ENCODE measurements around the gene CHCHD3.

Gene CHCHD3

DNA sequence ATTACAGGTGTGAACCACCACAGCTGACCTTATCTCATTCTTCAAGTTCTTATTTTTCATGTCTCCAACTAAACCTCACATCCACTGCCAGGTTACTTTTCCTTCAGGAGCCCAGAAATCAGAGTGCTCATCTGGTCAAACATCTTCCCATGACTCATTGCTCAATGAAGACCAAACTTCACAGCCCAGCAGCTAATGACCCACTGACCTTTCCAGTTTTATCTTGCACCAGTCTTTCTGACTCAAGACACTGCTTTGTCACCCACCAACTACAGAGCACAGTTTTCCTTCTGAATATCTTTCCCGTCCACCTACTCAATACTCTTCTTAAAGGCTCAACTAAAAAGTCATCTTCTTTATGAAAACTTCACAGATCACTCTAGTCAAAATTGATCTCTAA lies 245.1 kb downstream of the CHCHD3 start:
- H3K4me3 ChIP-seq (replicated peaks; ENCODE audit: low read depth, low read length), result no peak overlapping the region
- DNase-seq (ENCODE audit: extremely low read depth, low read depth), result peak; percentile 6
- TF ChIP-seq, protein P1, sequence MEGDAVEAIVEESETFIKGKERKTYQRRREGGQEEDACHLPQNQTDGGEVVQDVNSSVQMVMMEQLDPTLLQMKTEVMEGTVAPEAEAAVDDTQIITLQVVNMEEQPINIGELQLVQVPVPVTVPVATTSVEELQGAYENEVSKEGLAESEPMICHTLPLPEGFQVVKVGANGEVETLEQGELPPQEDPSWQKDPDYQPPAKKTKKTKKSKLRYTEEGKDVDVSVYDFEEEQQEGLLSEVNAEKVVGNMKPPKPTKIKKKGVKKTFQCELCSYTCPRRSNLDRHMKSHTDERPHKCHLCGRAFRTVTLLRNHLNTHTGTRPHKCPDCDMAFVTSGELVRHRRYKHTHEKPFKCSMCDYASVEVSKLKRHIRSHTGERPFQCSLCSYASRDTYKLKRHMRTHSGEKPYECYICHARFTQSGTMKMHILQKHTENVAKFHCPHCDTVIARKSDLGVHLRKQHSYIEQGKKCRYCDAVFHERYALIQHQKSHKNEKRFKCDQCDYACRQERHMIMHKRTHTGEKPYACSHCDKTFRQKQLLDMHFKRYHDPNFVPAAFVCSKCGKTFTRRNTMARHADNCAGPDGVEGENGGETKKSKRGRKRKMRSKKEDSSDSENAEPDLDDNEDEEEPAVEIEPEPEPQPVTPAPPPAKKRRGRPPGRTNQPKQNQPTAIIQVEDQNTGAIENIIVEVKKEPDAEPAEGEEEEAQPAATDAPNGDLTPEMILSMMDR (IDR thresholded peaks at IDR 0.05; ENCODE audit: low read depth, low read length, missing control alignments), result no peak

DNA sequence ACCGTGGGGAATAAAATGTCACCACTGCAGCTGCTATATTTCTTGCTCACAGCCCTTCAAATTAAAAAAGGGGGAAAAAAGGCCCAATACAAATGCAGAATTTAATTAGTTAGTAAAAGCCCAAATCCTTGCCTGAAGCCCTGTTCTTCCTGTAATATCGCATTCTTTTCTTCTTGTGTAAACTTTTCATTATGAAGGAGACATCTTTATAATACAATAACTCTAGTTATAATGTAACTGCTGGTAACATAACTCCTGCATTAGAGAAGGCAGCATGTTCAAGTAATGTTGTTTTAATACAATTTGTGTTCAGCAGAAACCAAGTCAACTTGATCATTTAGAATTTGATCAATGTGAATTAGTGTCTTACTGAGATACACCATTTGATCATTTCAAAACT lies 250.9 kb downstream of the CHCHD3 start:
- DNase-seq (ENCODE audit: extremely low read depth, low read depth), result no peak
- no peak overlapping the region for H3K4me3 ChIP-seq (replicated peaks; ENCODE audit: low read depth, low read length)
- TF ChIP-seq, protein P1 (IDR thresholded peaks at IDR 0.05; ENCODE audit: low read depth, low read length, missing control alignments), result no peak

DNA sequence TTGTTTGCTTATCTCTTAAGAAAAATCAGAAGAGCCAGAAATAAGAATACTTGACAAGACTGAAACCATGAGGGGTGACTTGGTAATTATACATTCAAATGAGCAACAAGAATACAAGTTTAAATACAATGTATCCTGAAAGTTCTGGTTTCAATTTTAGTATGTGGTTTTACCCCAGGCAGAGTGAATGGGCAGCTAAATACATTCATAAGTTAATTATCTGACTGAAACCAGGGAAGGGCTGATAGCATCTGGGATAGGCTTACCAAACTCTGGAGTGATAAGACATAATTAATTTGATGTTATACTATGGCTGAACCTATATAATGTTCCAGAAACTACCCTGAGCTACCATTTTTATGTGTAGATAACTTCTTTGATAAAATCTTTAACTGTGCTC lies 253.4 kb downstream of the CHCHD3 start:
- TF ChIP-seq, protein P1 (IDR thresholded peaks at IDR 0.05; ENCODE audit: low read depth, low read length, missing control alignments), result no peak
- H3K4me3 ChIP-seq (replicated peaks; ENCODE audit: low read depth, low read length), result no peak overlapping the region
- no peak for DNase-seq (ENCODE audit: extremely low read depth, low read depth)

DNA sequence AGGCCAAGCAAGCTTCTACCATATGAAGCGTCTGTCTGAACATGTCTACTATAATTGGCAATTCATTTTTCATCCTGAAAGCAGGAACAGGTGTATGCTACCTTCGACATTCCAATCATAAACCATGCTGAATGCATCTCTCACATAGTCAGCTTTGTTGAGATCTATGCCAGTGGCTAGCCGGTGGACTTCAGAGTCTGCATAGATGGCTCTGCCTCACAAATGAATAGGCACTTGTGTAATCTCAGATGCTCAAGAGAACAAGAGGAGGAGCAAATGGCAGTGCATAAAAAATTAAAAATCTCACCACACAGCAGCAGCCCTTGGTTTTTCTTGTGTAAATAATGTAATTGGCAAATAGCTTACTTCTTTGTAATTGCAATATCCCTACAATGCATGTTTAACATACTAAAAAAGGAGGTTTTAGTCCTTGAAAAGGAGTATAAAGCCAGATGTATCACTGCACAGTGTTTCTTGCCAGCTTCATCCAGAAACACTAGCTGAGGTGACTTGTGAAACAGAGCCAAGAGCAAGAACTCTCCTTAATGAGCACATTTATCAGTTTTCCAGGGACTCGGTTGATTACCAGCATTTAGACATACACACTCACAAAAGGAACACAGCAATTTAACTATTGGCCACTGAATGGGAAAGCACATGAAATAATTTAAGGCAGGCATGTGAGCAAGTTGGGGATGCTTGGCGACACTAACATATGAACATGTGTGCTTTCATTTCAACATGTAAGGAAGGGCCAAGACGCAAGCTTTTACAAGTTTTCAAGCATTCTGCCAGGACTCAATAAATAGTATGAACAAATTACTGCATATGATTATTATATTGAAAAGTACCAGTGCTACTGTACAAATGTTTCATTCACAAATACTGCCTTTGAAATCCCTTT lies 255.7 kb downstream of the CHCHD3 start:
- TF ChIP-seq, protein P1 (IDR thresholded peaks at IDR 0.05; ENCODE audit: low read depth, low read length, missing control alignments), result no peak
- no peak overlapping the region for H3K4me3 ChIP-seq (replicated peaks; ENCODE audit: low read depth, low read length)
- no peak for DNase-seq (ENCODE audit: extremely low read depth, low read depth)

DNA sequence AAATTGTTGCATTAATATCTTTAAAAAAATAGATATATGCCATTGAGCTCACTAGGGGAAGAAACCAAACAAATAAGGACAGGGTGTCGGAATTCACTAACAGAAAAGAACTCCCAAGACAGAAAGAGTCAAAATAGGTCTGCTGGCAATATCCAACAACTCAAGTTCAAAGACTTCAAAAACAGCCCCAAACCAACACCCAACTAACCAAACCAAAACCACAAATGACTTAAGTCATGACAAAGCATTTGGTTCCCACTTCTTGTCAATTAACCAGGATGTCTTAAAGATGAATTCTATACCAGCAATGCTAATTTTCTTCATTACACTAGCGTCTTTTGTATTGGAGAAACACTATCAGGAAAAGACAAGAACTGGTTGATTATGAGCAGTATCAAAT lies 256.7 kb downstream of the CHCHD3 start:
- no peak for DNase-seq (ENCODE audit: extremely low read depth, low read depth)
- no peak overlapping the region for H3K4me3 ChIP-seq (replicated peaks; ENCODE audit: low read depth, low read length)
- TF ChIP-seq, protein P1 (IDR thresholded peaks at IDR 0.05; ENCODE audit: low read depth, low read length, missing control alignments), result no peak

DNA sequence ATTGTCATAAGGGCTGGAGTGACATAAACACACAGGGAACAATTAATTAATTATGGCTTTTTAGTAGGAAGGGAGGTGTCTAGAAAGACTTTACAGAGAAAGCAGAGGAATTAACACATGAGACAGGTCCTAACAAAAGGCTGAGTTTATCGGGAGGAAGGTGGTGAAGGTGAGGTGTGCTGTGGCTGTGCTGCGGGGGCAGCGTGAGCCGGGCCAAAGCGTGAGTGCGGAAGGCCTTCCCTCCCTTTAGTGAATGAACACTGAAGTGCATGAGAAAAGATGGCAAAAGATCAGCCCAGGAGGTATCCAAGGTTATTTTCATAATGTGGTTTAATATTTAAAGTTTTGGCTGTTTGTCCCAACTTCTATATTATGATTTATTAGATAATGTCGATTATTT lies 262.2 kb downstream of the CHCHD3 start:
- no peak overlapping the region for H3K4me3 ChIP-seq (replicated peaks; ENCODE audit: low read depth, low read length)
- DNase-seq (ENCODE audit: extremely low read depth, low read depth), result no peak
- TF ChIP-seq, protein P1 (IDR thresholded peaks at IDR 0.05; ENCODE audit: low read depth, low read length, missing control alignments), result no peak
